Measurements from ENCODE around the gene UNCX. TPM values are rescaled to one million over a fixed set of nuclear protein-coding genes. Genes with fewer than 3 reads are reported as not detected.

The UNCX gene
- total RNA-seq, 6 experiments from 2014 or later: not detected

GRCh38 chr7:1241603-1242255 lies 9.1 kb downstream of the UNCX start:
- no peak for DNase-seq
- H3K36me3 Mint-ChIP-seq (ENCODE audit: low read depth): no peaks in the 10 kb centered on the region
- no peaks in the 10 kb centered on the region for H3K4me1 Mint-ChIP-seq (ENCODE audit: low read depth)
- H3K27ac Mint-ChIP-seq: no peak overlapping the region
- H3K4me3 Mint-ChIP-seq: no peak overlapping the region
- H3K27me3 Mint-ChIP-seq (ENCODE audit: insufficient read depth): peaks cover 61% of the 10 kb centered on the region
- H3K9me3 Mint-ChIP-seq: no peaks in the 10 kb centered on the region
- no peak for TF ChIP-seq CTCF (IDR thresholded peaks at IDR 0.05)

GRCh38 chr7:1242256-1242605 lies 9.6 kb downstream of the UNCX start:
- Mint-ChIP-seq H3K36me3 (ENCODE audit: low read depth) (no peaks in the 10 kb centered on the region), H3K4me1 (ENCODE audit: low read depth) (no peaks in the 10 kb centered on the region), H3K9me3 (no peaks in the 10 kb centered on the region), H3K27ac (no peak overlapping the region), H3K4me3 (no peak overlapping the region), H3K27me3 (ENCODE audit: insufficient read depth) (peaks cover 60% of the 10 kb centered on the region)
- DNase-seq: no peak
- TF ChIP-seq CTCF (IDR thresholded peaks at IDR 0.05): no peak

GRCh38 chr7:1242606-1243289 lies 10.1 kb downstream of the UNCX start:
- Mint-ChIP-seq H3K36me3 (ENCODE audit: low read depth) (no peaks in the 10 kb centered on the region), H3K9me3 (no peaks in the 10 kb centered on the region), H3K27ac (no peak overlapping the region), H3K4me1 (ENCODE audit: low read depth) (no peaks in the 10 kb centered on the region), H3K27me3 (ENCODE audit: insufficient read depth) (peaks cover 58% of the 10 kb centered on the region), H3K4me3 (no peak overlapping the region)
- no peak for TF ChIP-seq CTCF (IDR thresholded peaks at IDR 0.05)
- DNase-seq: no peak

- Mint-ChIP-seq H3K9me3 (no peaks in the 10 kb centered on the region), H3K4me3 (no peak overlapping the region), H3K36me3 (ENCODE audit: low read depth) (no peaks in the 10 kb centered on the region), H3K27me3 (ENCODE audit: insufficient read depth) (peaks cover 59% of the 10 kb centered on the region), H3K4me1 (ENCODE audit: low read depth) (no peaks in the 10 kb centered on the region), H3K27ac (no peak overlapping the region)
- no peak for TF ChIP-seq CTCF (IDR thresholded peaks at IDR 0.05)
- no peak for DNase-seq
These were observed 10.8 kb downstream of the UNCX start for GRCh38 chr7:1243290-1243963.

- no peaks in the 10 kb centered on the region for H3K36me3 Mint-ChIP-seq (ENCODE audit: low read depth)
These were observed 11.3 kb downstream of the UNCX start for GRCh38 chr7:1243964-1244416.

More at GRCh38 chr7:1243964-1244416, 11.3 kb downstream of the UNCX start:
- Mint-ChIP-seq H3K9me3 (no peaks in the 10 kb centered on the region), H3K4me1 (ENCODE audit: low read depth) (no peaks in the 10 kb centered on the region), H3K4me3 (no peak overlapping the region), H3K27me3 (ENCODE audit: insufficient read depth) (peaks cover 58% of the 10 kb centered on the region), H3K27ac (no peak overlapping the region)
- DNase-seq: no peak
- TF ChIP-seq CTCF (IDR thresholded peaks at IDR 0.05): no peak
